Measurements from ENCODE around the gene RBMY1A1.
"Not testable (repeated sequence)": the region's sequence is repeated elsewhere in the genome, so short reads cannot be mapped to it uniquely, and the experiment has no call there.

Gene RBMY1A1

DNA sequence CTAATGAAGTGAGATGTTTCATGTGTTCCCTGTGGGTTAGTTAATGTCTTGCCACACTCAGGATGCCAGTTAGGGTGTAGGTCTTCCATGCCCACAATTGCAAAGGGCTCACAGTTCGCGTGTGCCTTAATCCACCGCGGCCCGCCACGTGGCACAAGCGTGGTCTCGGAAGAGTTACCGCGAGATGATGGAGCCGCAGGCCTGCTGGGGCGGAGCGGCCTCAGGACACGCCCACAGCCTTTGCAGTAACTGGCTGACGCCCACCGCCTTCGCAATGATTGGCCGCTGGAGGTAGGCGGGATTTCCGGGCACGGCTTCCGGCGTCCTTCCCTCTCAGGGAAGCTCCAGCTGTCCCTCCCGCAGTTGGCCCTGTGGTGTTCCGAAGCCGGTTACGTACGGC is at the start of gene RBMY1A1:
Gene RBMY1A1 (plus strand): TSS at position 301 of the 400 bp plus-strand sequence. CDS start 2,013 bp downstream, outside the sequence.
- DNase-seq: not testable (repeated sequence)

DNA sequence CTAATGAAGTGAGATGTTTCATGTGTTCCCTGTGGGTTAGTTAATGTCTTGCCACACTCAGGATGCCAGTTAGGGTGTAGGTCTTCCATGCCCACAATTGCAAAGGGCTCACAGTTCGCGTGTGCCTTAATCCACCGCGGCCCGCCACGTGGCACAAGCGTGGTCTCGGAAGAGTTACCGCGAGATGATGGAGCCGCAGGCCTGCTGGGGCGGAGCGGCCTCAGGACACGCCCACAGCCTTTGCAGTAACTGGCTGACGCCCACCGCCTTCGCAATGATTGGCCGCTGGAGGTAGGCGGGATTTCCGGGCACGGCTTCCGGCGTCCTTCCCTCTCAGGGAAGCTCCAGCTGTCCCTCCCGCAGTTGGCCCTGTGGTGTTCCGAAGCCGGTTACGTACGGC is 23.6 kb upstream of the RBMY1A1 start, which contains the start of gene RBMY1B:
Gene RBMY1B (plus strand): TSS at position 301 of the 400 bp plus-strand sequence. CDS start 2,013 bp downstream, outside the sequence.
- not testable (repeated sequence) for DNase-seq

DNA sequence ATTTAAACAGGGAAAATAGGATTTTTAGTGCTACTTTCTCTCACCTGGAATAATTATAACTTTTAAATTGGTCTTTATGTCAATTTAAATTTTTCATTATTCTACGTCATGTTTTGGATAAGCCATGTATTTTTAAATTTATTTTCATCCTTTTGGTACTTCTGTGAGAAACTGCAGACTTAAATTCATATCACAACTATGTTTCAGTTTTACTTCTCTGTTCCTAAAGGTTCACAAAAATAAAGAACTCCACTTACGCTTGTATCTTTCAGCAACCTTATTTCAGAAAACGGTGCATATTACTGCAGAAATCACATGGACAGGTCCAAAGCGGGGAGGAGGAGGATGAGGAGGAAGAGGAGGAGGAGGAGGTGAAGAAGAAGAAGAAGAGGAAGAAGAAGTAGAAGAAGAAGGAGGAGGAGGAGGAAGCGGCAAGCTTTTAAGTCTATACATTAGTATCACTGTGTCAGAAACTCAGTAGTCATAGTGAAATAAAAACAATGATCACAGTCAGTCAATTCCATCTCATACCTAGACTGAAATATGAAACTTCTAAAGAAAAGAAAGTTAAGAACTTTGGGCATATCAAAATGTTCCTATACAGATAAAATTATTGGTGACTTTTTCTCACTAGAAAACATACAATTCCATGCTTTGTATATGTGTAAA is 24.8 kb downstream of the RBMY1A1 start:
- not testable (repeated sequence) for DNase-seq

DNA sequence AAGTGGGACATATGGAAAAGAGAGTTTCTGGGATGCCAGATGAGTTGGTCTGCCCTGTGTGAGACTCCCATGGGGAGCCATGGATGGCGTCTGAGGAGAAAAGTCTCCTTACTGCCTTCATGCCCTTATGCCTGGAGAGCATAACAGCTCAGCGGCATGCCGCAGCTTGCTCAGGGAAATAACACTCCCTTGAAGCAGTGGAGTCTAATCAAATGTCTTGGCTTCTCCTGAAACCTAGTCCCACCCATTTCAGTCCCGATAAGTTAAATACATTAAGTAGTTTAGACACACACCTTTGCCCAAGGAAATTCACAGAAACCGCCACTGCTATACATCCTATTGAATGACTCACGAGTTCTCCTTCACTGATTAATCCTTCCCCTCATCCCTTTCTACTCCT is 50.8 kb downstream of the RBMY1A1 start:
- no peak for DNase-seq

DNA sequence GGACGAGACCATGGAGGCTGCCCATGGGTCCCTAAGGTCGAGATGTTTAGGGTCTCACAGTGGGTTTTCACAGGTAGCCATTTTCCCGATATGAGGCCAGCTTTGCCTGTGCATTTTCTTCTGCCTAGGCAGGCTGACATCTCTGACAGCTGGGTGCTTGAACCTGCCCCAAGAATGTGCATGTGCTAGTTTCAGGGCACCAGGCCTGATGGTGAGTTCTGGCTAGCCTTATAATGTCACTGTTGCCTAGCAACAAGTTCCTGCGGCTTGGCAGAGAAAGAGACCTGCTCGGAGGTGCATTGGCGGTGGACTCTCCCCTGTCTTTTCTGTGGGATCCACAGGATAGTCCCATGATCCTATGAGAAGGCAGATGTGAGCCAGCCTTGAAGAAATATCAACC is 51.8 kb downstream of the RBMY1A1 start:
- not testable (repeated sequence) for DNase-seq

DNA sequence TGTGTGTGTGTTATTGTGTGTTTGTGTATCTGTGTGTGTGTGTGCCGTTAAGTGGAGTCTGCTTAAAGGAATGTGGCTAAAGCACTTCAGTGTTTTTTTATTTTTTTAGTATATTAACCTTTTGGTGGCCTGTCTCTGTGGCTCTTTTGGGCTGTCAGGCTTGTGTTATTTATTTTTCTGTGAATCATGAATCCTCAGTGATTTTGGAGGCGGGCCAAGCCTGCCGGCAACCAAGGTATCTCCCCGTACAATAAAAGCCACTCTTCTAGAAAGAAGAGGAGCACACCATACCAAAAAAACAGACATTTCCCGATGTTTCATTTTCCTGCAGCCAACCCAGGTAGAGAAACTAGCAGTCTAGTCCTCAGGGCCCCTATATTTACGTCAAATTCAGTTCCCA is 57.4 kb downstream of the RBMY1A1 start:
- no peak for DNase-seq

DNA sequence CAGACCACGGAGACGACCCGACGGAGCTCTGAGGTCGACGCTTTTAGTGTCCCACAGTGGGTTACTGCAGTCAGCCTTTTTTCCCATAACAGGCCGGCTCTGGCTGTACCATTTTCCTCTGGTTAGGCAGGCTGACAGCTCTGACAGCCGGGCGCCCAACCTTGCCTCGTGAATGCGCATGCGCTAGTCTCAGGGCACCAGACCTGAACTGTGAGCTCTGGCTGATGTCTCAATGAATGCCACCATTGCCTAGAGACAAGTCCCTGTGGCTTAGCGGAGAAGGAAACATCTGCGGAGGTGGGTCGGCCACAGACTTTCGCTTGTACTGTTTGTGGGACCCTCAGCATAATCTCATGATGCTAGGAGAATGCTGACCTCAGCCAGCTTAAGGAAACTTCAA is 61.6 kb downstream of the RBMY1A1 start:
- not testable (repeated sequence) for DNase-seq
